NT2/D1 (cell line): ENCODE data around the gene PDIA6.
A peak's percentile ranks its signal among the peaks of the same experiment; 100 is the strongest.

Source experiments
- DNase-seq: peaks from one replicate; pipeline ENCODE4 v3.0.0-alpha.2; 2011; ENCODE audit warnings: low read depth, low spot score
- H3K27me3 ChIP-seq: 2 replicates; pipeline ENCODE4 v1.6.0; 2011; ENCODE audit warnings: mild to moderate bottlenecking; ENCODE audit not compliant: insufficient read length, insufficient read depth
- H3K36me3 ChIP-seq: 2 replicates; pipeline ENCODE4 v1.6.1; 2011; ENCODE audit warnings: mild to moderate bottlenecking, low read length, mixed read lengths; ENCODE audit not compliant: insufficient read depth, insufficient read length
- H3K4me1 ChIP-seq: 2 replicates; pipeline ENCODE4 v1.5.1; 2011; ENCODE audit not compliant: insufficient read depth, insufficient read length
- H3K4me3 ChIP-seq: 2 replicates; pipeline ENCODE4 v1.5.1; 2011; ENCODE audit warnings: low read depth; ENCODE audit not compliant: insufficient read length
- H3K9ac ChIP-seq: 2 replicates; pipeline ENCODE4 v1.6.0; 2011; ENCODE audit warnings: low read depth; ENCODE audit not compliant: insufficient read length
- H3K9me3 ChIP-seq: 2 replicates; pipeline ENCODE4 v1.5.1; 2011; ENCODE audit warnings: mild to moderate bottlenecking, low read length; ENCODE audit not compliant: insufficient read depth
- SUZ12 ChIP-seq: IDR thresholded peaks from 2 replicates; pipeline ENCODE4 v1.6.1; 2011; ENCODE audit not compliant: insufficient read length, insufficient read depth; ENCODE audit errors: extremely low read depth
- YY1 ChIP-seq: IDR thresholded peaks from 2 replicates; pipeline ENCODE4 v1.6.1; 2011; ENCODE audit not compliant: insufficient read length, insufficient read depth
- ZNF274 ChIP-seq: IDR thresholded peaks from 2 replicates; pipeline ENCODE4 v1.6.1; 2011; ENCODE audit warnings: mild to moderate bottlenecking, low read depth, low read length

Gene PDIA6

GRCh38 chr2:10838734-10839133 lies 26.1 kb upstream of the PDIA6 start:
- H3K4me1 ChIP-seq = peaks cover 4% of the 10 kb centered on the region
- no peak for TF ChIP-seq YY1
- TF ChIP-seq SUZ12 = no peak
- TF ChIP-seq ZNF274 = no peak
- DNase-seq = no peak
- no peak overlapping the region for H3K4me3 ChIP-seq
- H3K36me3 ChIP-seq = no peaks in the 10 kb centered on the region
- no peak overlapping the region for H3K9ac ChIP-seq
- H3K27me3 ChIP-seq = peaks cover 5% of the 10 kb centered on the region
- H3K9me3 ChIP-seq = peaks cover 4% of the 10 kb centered on the region; the same call in 1 of the 2 replicates

GRCh38 chr2:10837298-10838266 lies 25.0 kb upstream of the PDIA6 start:
- peaks cover 4% of the 10 kb centered on the region for H3K4me1 ChIP-seq
- no peak for DNase-seq
- H3K27me3 ChIP-seq = peaks cover 14% of the 10 kb centered on the region
- H3K4me3 ChIP-seq = no peak overlapping the region
- TF ChIP-seq ZNF274 (no peak), SUZ12 (no peak), YY1 (no peak)
- no peaks in the 10 kb centered on the region; the same call in 1 of the 2 replicates for H3K9me3 ChIP-seq
- H3K36me3 ChIP-seq = no peaks in the 10 kb centered on the region
- no peak overlapping the region for H3K9ac ChIP-seq

GRCh38 chr2:10835052-10835970 lies 22.7 kb upstream of the PDIA6 start:
- peak; percentile 70 for DNase-seq
- H3K9ac ChIP-seq = no peak overlapping the region
- peak overlapping the region; percentile 12 for H3K4me3 ChIP-seq
- TF ChIP-seq YY1 (no peak), ZNF274 (no peak)
- H3K4me1 ChIP-seq = peaks cover 12% of the 10 kb centered on the region
- H3K36me3 ChIP-seq = no peaks in the 10 kb centered on the region
- no peaks in the 10 kb centered on the region for H3K9me3 ChIP-seq
- peaks cover 14% of the 10 kb centered on the region for H3K27me3 ChIP-seq

- no peaks in the 10 kb centered on the region for H3K36me3 ChIP-seq
- peaks cover 8% of the 10 kb centered on the region for H3K4me1 ChIP-seq
- no peak for TF ChIP-seq YY1
- no peak for TF ChIP-seq SUZ12
- TF ChIP-seq ZNF274 = no peak
- H3K9ac ChIP-seq = no peak overlapping the region
- H3K9me3 ChIP-seq = no peaks in the 10 kb centered on the region
- H3K27me3 ChIP-seq = peaks cover 14% of the 10 kb centered on the region
- DNase-seq = no peak
- H3K4me3 ChIP-seq = no peak overlapping the region
These were observed 21.6 kb upstream of the PDIA6 start for GRCh38 chr2:10834068-10834655.

- H3K9ac ChIP-seq = no peak overlapping the region
- peaks cover 8% of the 10 kb centered on the region for H3K4me1 ChIP-seq
- TF ChIP-seq YY1 (no peak), SUZ12 (no peak), ZNF274 (no peak)
- no peaks in the 10 kb centered on the region for H3K36me3 ChIP-seq
- H3K27me3 ChIP-seq = peaks cover 14% of the 10 kb centered on the region
- H3K9me3 ChIP-seq = no peaks in the 10 kb centered on the region
- no peak for DNase-seq
- H3K4me3 ChIP-seq = no peak overlapping the region
These were observed 20.4 kb upstream of the PDIA6 start for GRCh38 chr2:10833021-10833420.

- Histone ChIP-seq H3K27me3 (peaks cover 14% of the 10 kb centered on the region), H3K9me3 (no peaks in the 10 kb centered on the region), H3K4me3 (no peak overlapping the region), H3K36me3 (no peaks in the 10 kb centered on the region), H3K4me1 (peaks cover 8% of the 10 kb centered on the region), H3K9ac (no peak overlapping the region)
- peak; percentile 77 for DNase-seq
- TF ChIP-seq ZNF274 (no peak), YY1 (no peak), SUZ12 (no peak)
These were observed 19.8 kb upstream of the PDIA6 start for GRCh38 chr2:10832203-10832936.
